Omental fat pad (tissue), 4 donors: Measurements from ENCODE around the gene SEMA6A. TPM values are rescaled to one million over a fixed set of nuclear protein-coding genes. Genes with fewer than 3 reads are reported as not detected.
"Not testable (repeated sequence)": the region's sequence is repeated elsewhere in the genome, so short reads cannot be mapped to it uniquely, and the experiment has no call there.

Source experiments
- ATAC-seq: fragments of 150-250 bp; one replicate; pipeline ENCODE4 v1.9.1; 2016; ENCODE audit warnings: mild to moderate bottlenecking, moderate library complexity; ENCODE audit not compliant: low FRiP score
- DNase-seq: peaks from one replicate; pipeline ENCODE4 v3.0.0-alpha.2; 2019; ENCODE audit warnings: low spot score
- total RNA-seq, 4 donors: library from RNA; depleted of rRNA; stranded (reverse); fragments of >200 nt; gene quantifications; one replicate each; pipeline ENCODE4 v1.1.0, GENCODE V29; 2016
- TF ChIP-seq, protein P1 (sequence below), 3 donors: fragments of 450-650 bp; IDR thresholded peaks; one replicate each; pipeline ENCODE4 v1.5.1; 2016 to 2017; ENCODE audit warnings: antibody characterized with exemption in 3 of 3, mild to moderate bottlenecking in 3 of 3, moderate library complexity in 2 of 3

SEMA6A gene
- total RNA-seq, 4 donors from 2014 or later = 21.3 to 70.3 (median 40.9) TPM

DNA sequence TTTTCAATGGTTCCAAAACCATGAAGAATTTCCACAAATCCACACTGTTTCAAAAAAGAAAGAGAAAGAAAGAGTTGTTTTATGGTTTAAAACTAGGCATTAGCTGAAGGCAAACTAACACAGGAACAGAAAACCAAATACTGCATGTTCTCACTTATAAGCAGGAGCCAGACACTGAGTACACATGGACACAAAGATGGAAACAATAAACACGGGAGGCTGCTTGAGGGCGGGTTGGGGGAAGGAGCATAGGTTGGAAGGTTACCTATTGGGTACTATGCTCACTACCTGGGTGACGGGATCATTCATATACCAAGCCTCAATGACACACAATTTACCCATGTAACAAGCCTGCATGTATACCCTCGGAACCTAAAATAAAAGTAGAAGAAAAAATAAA lies 45.0 kb downstream of the SEMA6A start:
- TF ChIP-seq, protein P1, sequence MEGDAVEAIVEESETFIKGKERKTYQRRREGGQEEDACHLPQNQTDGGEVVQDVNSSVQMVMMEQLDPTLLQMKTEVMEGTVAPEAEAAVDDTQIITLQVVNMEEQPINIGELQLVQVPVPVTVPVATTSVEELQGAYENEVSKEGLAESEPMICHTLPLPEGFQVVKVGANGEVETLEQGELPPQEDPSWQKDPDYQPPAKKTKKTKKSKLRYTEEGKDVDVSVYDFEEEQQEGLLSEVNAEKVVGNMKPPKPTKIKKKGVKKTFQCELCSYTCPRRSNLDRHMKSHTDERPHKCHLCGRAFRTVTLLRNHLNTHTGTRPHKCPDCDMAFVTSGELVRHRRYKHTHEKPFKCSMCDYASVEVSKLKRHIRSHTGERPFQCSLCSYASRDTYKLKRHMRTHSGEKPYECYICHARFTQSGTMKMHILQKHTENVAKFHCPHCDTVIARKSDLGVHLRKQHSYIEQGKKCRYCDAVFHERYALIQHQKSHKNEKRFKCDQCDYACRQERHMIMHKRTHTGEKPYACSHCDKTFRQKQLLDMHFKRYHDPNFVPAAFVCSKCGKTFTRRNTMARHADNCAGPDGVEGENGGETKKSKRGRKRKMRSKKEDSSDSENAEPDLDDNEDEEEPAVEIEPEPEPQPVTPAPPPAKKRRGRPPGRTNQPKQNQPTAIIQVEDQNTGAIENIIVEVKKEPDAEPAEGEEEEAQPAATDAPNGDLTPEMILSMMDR (IDR thresholded peaks at IDR 0.05) = no peak
- DNase-seq (no peak), ATAC-seq (no peak)

DNA sequence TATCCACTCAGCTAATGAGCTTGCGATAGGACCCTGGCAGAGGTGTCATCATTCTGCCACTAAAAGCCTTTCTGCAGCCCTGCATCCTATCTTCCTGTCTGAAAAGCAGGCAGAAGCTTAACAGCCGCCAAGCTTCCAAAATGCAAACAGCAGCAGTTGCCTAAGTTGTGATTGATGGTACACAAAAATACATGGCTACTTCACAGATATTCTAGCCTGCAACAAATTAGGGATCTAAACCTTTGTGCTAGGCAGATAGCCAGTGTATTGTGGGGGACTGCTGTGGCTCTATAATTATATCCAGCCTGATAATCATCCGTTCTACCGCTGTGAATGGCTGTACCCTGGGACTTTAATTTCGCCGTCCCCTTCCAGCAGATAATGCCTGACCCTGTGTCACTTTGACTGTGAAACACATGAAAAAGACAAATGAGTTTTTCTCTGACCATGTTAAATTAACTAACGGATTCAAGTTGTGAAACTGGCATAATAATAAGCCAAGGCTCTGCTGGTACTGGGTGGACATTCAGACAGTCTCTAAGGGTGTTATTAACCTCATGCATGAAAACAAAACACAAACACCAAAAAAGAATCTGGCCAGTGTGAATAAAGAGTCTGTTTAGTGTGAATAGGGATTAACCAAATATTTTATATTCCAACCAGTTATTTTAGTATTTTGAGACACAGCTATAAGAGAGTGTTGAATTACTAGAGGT lies 45.9 kb downstream of the SEMA6A start:
- TF ChIP-seq, protein P1 (IDR thresholded peaks at IDR 0.05) = no peak
- ATAC-seq = no peak
- no peak for DNase-seq

DNA sequence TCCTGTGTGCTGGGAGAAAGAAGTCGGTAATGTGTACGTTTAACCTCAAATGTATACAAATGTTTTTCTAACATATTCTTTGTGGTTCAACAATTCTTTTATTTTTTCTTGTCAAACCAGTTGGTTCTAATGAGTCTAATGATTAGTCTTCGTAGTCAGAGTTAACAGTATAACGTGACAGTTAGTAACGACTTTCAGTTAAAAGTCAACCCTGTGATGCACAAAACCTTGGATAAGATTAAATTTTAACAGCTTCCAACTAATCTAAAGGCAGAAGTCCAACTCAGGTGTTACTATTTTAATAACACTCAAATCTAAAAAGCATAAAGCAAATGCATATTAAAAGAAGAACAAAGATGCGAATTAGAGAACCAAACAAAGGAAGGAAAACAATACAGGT lies 47.0 kb downstream of the SEMA6A start:
- ATAC-seq (no peak), DNase-seq (no peak)
- TF ChIP-seq, protein P1 (IDR thresholded peaks at IDR 0.05) = no peak

DNA sequence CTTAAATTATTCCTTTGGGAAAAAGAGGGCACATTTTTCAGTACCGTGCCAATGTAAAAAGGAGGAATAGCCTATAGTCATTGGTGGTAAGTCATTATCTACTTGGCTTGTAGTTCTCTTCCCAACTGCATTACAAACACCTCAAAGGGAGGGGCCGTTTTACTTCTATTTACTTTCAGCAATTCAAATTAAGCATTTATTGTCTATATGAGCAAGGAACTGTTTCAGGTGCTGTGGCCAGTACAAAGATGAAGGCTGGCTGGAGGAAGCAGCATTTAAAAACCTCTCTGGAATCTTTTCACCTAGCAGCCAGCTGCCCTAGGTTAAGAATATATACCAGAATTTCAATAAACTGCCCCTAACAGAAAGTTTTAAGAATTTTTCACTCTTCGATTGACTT lies 48.9 kb downstream of the SEMA6A start:
- TF ChIP-seq, protein P1 (IDR thresholded peaks at IDR 0.05) = no peak
- no peak for ATAC-seq
- DNase-seq = no peak

DNA sequence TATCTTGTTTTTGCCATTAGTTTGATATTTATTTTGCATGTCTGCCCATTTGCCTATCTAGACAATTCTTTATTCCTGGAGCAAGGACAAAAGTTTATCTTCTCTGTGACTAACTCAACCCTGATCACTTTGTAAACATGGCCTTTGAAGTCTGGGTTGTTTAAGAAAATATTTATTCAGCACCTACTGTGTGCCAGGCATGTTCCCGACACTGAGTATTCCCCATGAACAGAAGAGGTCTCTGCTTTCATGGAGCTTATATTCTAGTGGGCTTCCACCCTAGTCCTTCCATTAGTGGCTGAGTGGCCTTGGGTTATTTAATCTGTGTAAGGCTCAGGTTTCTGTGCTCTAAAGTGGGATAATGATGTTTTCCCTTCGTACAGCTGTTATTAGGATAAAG lies 49.7 kb downstream of the SEMA6A start:
- ATAC-seq (no peak), DNase-seq (no peak)
- TF ChIP-seq, protein P1 (IDR thresholded peaks at IDR 0.05) = no peak

DNA sequence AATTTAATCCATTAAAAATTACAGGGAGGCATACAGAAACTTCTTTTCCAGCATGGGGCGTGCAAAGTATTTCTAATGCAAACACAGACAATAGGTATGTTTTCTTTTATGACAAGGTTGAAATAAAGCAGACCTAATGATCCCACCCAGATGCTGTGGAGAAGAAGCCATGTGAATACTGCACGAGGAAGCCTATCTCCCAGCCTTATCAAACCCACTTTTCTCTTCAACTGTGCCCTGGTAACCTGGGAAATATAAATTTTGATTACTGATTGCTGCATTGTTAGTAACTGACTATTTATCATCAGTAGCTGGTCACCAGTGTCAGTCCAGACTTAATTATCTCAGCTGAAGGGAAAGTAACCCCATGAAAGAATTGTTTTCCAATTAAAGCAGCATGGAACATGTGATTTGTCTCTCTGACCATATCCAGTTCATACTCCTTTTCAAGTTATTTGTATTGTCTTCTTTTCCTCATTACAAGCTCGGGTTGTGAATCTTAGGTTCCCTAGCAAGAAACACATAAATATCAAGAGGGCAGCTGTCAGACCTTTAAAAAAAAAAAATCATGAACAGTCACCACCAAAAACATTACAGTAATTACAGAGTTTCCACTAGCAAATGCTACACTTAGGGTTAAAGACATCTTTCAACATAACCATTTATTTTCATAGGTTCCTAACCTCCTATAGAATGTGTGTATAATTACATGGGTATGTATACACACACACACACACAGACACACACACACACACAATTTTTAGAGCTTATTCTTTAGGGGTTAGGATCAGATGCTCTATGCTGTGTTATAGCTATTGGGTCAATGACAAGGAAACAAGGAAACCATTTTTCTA lies 50.3 kb downstream of the SEMA6A start:
- TF ChIP-seq, protein P1 (IDR thresholded peaks at IDR 0.05) = no peak
- no peak for ATAC-seq
- DNase-seq = no peak

DNA sequence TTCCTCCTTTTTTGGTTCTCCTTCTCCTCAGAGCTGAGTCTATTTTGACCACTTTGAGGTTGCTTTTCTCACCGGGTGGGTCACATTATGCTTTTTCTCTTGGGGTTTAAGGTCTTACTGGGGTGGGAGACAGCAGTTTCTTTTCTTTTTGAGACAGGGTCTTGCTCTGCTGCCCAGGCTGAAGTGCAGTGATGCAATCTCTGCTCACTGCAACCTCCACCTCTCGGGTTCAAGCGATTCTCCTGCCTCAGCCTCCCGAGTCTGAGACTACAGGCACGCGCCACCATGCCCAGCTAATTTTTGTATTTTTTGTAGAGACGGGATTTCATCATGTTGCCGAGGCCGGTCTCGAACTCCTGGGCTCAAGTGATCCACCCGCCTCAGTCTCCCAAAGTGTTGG lies 51.4 kb downstream of the SEMA6A start:
- DNase-seq = not testable (repeated sequence)

More for the DNA sequence above, 51.4 kb downstream of the SEMA6A start:
- not testable (repeated sequence) for ATAC-seq
